Mucosa of stomach (tissue), 1 donor: Measurements from ENCODE around the gene KIF13A.
A peak's percentile ranks its signal among the peaks of the same experiment; 100 is the strongest.
"Not testable (repeated sequence)": the region's sequence is repeated elsewhere in the genome, so short reads cannot be mapped to it uniquely, and the experiment has no call there.

ENCODE experiments used
- H3K27me3 ChIP-seq: one replicate; pipeline ENCODE4 v1.7.0; 2013; ENCODE audit warnings: mild to moderate bottlenecking, low read length; ENCODE audit not compliant: control insufficient read depth, insufficient read depth
- H3K36me3 ChIP-seq: one replicate; pipeline ENCODE4 v1.7.0; 2013; ENCODE audit warnings: low read length; ENCODE audit not compliant: control insufficient read depth, insufficient read depth
- H3K4me1 ChIP-seq: one replicate; pipeline ENCODE4 v1.7.0; 2013; ENCODE audit warnings: mild to moderate bottlenecking, low read length; ENCODE audit not compliant: control insufficient read depth, insufficient read depth
- H3K4me3 ChIP-seq: one replicate; pipeline ENCODE4 v1.7.0; 2013; ENCODE audit warnings: low read length
- H3K9ac ChIP-seq: one replicate; pipeline ENCODE4 v1.7.0; 2013; ENCODE audit warnings: mild to moderate bottlenecking, low read length, moderate library complexity
- H3K9me3 ChIP-seq: one replicate; pipeline ENCODE4 v1.7.0; 2013; ENCODE audit warnings: mild to moderate bottlenecking, low read length, moderate library complexity; ENCODE audit not compliant: control insufficient read depth
- donor health status: Pancreatic carcinoma.

KIF13A gene

GRCh38 chr6:17994019-17994418 lies 6.6 kb upstream of the KIF13A start:
- Histone ChIP-seq H3K9me3 (no peaks in the 10 kb centered on the region), H3K27me3 (no peaks in the 10 kb centered on the region), H3K4me1 (no peaks in the 10 kb centered on the region)

GRCh38 chr6:17988422-17988944 lies 1.0 kb upstream of the KIF13A start:
- Histone ChIP-seq H3K36me3 (no peaks in the 10 kb centered on the region), H3K4me3 (peak overlapping the region; percentile 24), H3K9ac (peak overlapping the region; percentile 65)

More at GRCh38 chr6:17994019-17994418, 6.6 kb upstream of the KIF13A start:
- Histone ChIP-seq H3K36me3 (no peaks in the 10 kb centered on the region), H3K9ac (no peak overlapping the region), H3K4me3 (no peak overlapping the region)

GRCh38 chr6:17987697-17988421 lies 424 bp upstream of the KIF13A start:
- Histone ChIP-seq H3K4me1 (peaks cover 16% of the 10 kb centered on the region), H3K9ac (peak overlapping the region; percentile 65), H3K27me3 (no peaks in the 10 kb centered on the region), H3K9me3 (no peaks in the 10 kb centered on the region), H3K4me3 (peak overlapping the region; percentile 24), H3K36me3 (no peaks in the 10 kb centered on the region)

More at GRCh38 chr6:17988422-17988944, 1.0 kb upstream of the KIF13A start:
- H3K4me1 ChIP-seq = peaks cover 14% of the 10 kb centered on the region
- H3K27me3 ChIP-seq = no peaks in the 10 kb centered on the region
- no peaks in the 10 kb centered on the region for H3K9me3 ChIP-seq

- no peaks in the 10 kb centered on the region for H3K9me3 ChIP-seq
- peak overlapping the region; percentile 72 for H3K9ac ChIP-seq
- peaks cover 16% of the 10 kb centered on the region for H3K4me1 ChIP-seq
- H3K27me3 ChIP-seq = no peaks in the 10 kb centered on the region
- peak overlapping the region; percentile 68 for H3K4me3 ChIP-seq
- no peaks in the 10 kb centered on the region for H3K36me3 ChIP-seq
Measured at GRCh38 chr6:17986656-17987446, 584 bp downstream of the KIF13A start.

- Histone ChIP-seq H3K4me1 (peaks cover 16% of the 10 kb centered on the region), H3K9me3 (no peaks in the 10 kb centered on the region)
Measured at GRCh38 chr6:17985934-17986655, 1.3 kb downstream of the KIF13A start.

GRCh38 chr6:17984812-17985670 lies 2.4 kb downstream of the KIF13A start:
- Histone ChIP-seq H3K4me3 (no peak overlapping the region), H3K4me1 (peaks cover 16% of the 10 kb centered on the region), H3K36me3 (no peaks in the 10 kb centered on the region), H3K9ac (no peak overlapping the region), H3K9me3 (no peaks in the 10 kb centered on the region), H3K27me3 (no peaks in the 10 kb centered on the region)

More at GRCh38 chr6:17985934-17986655, 1.3 kb downstream of the KIF13A start:
- Histone ChIP-seq H3K36me3 (no peaks in the 10 kb centered on the region), H3K4me3 (peak overlapping the region; percentile 68), H3K9ac (peak overlapping the region; percentile 72), H3K27me3 (no peaks in the 10 kb centered on the region)

GRCh38 chr6:17984399-17984798 lies 3.0 kb downstream of the KIF13A start:
- H3K4me1 ChIP-seq = peaks cover 16% of the 10 kb centered on the region
- H3K27me3 ChIP-seq = no peaks in the 10 kb centered on the region
- H3K9ac ChIP-seq = no peak overlapping the region
- H3K4me3 ChIP-seq = no peak overlapping the region
- no peaks in the 10 kb centered on the region for H3K9me3 ChIP-seq
- H3K36me3 ChIP-seq = no peaks in the 10 kb centered on the region

GRCh38 chr6:17983730-17984129 lies 3.7 kb downstream of the KIF13A start:
- Histone ChIP-seq H3K9ac (no peak overlapping the region), H3K27me3 (no peaks in the 10 kb centered on the region), H3K4me1 (peaks cover 16% of the 10 kb centered on the region), H3K4me3 (no peak overlapping the region), H3K36me3 (no peaks in the 10 kb centered on the region), H3K9me3 (no peaks in the 10 kb centered on the region)

- peaks cover 16% of the 10 kb centered on the region for H3K4me1 ChIP-seq
- H3K9me3 ChIP-seq = no peaks in the 10 kb centered on the region
- no peak overlapping the region for H3K9ac ChIP-seq
- no peak overlapping the region for H3K4me3 ChIP-seq
- no peaks in the 10 kb centered on the region for H3K36me3 ChIP-seq
- no peaks in the 10 kb centered on the region for H3K27me3 ChIP-seq
Measured at GRCh38 chr6:17980329-17980728, 7.1 kb downstream of the KIF13A start.

- H3K4me1 ChIP-seq = peaks cover 12% of the 10 kb centered on the region
- no peaks in the 10 kb centered on the region for H3K9me3 ChIP-seq
- no peak overlapping the region for H3K4me3 ChIP-seq
- H3K9ac ChIP-seq = no peak overlapping the region
- H3K27me3 ChIP-seq = no peaks in the 10 kb centered on the region
- H3K36me3 ChIP-seq = no peaks in the 10 kb centered on the region
Measured at GRCh38 chr6:17979479-17979878, 8.0 kb downstream of the KIF13A start.

- not testable (repeated sequence) for H3K36me3 ChIP-seq, H3K9me3 ChIP-seq, H3K27me3 ChIP-seq, H3K4me1 ChIP-seq, H3K4me3 ChIP-seq, H3K9ac ChIP-seq
Measured at GRCh38 chr6:17976258-17976657, 11.2 kb downstream of the KIF13A start.
